GM19099 (cell line): ENCODE data around the gene CPNE4.

Source experiments
- POLR2A ChIP-seq: IDR thresholded peaks from 3 replicates; pipeline ENCODE4 v1.6.1; 2011; ENCODE audit warnings: low read depth; ENCODE audit not compliant: insufficient read length; ENCODE audit errors: extremely low read depth

Gene CPNE4

GRCh38 chr3:132033471-132033870 is 1.3 kb downstream of the CPNE4 start:
- no peak for TF ChIP-seq POLR2A

DNA sequence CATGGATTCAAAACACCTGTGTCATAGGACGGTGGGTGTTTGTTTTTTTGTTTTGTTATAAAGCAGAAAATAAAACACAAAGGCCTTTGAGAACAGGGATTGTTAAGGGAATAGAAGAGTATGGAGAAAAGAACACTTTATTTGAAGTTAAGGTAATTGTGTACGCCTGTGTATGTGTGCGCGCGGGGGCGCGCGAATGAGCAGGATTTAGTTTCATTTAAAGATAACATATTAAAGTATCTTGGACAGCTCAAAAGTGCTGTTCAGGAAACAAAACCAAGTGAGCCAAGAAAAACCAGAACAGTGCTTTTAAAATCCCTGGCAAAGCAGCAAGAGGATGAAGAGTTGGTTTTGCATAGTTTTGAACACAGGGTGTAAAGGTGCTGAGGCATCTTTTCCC is 1.9 kb downstream of the CPNE4 start:
- TF ChIP-seq POLR2A = no peak

- TF ChIP-seq POLR2A = no peak
Measured at GRCh38 chr3:132029182-132029902, 5.5 kb downstream of the CPNE4 start.

GRCh38 chr3:132022914-132023313 is 11.9 kb downstream of the CPNE4 start:
- TF ChIP-seq POLR2A = no peak

- no peak for TF ChIP-seq POLR2A
Measured at GRCh38 chr3:132020058-132020457, 14.8 kb downstream of the CPNE4 start.

- no peak for TF ChIP-seq POLR2A
Measured at GRCh38 chr3:132017137-132017536, 17.7 kb downstream of the CPNE4 start.

DNA sequence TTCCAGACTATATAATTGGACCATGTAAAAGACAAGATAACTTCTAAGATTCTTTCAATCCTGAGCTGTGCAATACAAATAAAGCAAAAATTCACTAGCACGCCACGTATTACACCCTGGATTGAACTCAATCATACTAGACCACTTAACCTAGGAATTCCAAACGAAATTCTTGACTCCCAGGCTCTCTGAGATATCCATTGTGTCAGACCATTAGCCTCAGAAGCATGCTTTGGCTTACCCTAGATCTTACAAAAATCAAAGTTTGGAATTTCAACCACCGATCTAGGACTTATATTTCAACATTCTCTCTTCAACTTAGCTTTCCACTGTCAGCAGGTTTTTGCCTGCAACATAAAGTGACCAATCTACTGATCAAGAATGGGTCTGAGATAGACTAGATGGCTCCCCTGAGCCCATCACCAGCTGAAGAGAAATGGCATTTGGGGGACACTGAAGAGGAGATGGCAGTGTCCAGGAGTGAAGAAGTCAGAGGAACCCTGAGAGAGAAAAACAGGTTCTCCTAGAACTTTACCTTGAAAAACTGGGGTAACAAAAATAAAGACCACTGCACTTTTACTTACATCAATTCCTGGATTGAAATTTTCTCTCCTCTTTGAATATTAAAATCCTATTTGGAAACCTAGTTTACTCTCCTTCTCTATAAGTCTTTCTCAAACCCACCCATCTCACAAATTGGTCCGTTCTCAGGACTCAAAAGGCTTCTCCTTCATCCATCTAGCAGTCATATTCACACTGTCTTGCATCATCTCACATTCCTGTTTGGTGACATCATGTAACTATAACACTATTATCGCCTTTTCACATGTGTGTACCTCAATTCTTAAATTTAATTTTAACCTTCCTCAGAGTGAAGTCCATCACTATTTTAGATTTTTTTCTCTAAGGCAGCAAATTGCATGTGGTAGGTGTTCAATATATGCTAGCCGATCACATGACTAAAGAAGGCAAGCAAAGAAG is 18.5 kb downstream of the CPNE4 start:
- TF ChIP-seq POLR2A = no peak

GRCh38 chr3:132014105-132014504 is 20.7 kb downstream of the CPNE4 start:
- no peak for TF ChIP-seq POLR2A

GRCh38 chr3:132009241-132009640 is 25.6 kb downstream of the CPNE4 start:
- TF ChIP-seq POLR2A = no peak

- TF ChIP-seq POLR2A = no peak
Measured at GRCh38 chr3:132008837-132009236, 26.0 kb downstream of the CPNE4 start.

- TF ChIP-seq POLR2A = no peak
Measured at GRCh38 chr3:132007617-132008016, 27.2 kb downstream of the CPNE4 start.

DNA sequence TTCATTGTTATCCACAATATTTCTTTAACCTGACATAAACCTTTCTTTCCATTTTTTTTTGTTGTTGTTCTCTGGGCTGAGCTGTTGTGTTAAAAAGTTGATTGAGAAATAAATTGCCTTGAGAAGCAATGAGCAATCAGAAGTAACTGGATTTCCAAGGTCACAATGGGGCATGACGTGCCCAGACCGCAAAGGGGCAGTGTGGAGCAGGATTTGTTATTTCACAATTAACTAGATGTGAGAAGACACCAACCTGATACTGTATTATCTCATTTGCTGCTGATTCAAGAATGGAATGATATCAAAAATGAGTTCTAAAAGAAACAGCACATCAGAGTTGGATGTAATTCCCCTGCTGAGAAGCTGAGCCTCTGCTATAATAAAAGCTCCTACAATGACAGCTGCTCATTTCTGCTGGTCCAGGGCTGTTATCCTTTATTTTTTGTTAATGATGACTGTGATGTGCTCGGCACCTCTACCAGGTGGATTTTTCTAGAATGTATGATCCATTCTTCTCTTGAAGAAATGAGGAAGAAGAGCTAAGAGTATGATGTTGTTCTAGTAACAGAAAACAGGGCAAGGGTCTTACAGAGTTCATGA is 28.1 kb downstream of the CPNE4 start:
- TF ChIP-seq POLR2A = no peak

- TF ChIP-seq POLR2A = no peak
Measured at GRCh38 chr3:132004571-132004970, 30.2 kb downstream of the CPNE4 start.

DNA sequence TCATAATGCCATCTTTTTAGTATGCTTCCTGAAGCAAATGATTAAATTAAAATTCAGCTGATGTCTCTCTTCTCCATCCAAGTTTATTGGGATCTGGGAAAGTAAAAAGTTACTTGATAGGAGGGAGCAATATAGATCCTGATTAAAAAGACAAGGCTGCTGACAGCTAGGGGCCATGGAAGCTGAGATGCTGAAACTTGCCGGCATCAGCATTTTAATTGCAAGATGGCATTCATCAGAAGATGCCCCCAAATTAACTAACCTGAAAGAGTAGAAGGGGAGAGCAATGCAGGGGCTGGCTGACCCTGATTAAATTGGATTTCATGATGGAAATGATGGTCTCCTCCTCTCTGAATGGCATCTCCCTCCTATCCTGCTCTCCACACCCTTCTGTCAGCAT is 31.1 kb downstream of the CPNE4 start:
- no peak for TF ChIP-seq POLR2A

GRCh38 chr3:132001999-132002398 is 32.8 kb downstream of the CPNE4 start:
- no peak for TF ChIP-seq POLR2A
